Activated T-cell treated with anti-CD3 and anti-CD28 coated beads, Interleukin-2, amount 50 U/mL, for 4 hours (primary cell): Measurements from ENCODE around the gene CSRP1. TPM values are rescaled to one million over a fixed set of nuclear protein-coding genes. Genes with fewer than 3 reads are reported as not detected.

Experiments
- ATAC-seq, 2 donors: fragments of 200-7000 bp; cut with Tn5 transposase; one replicate each; pipeline ENCODE4 v1.10.0; 2021
- DNase-seq: peaks from one replicate; pipeline ENCODE4 v3.0.0-alpha.2; 2020
- H3K27me3 Mint-ChIP-seq: one replicate; pipeline ENCODE4 v1.8.0; 2021; ENCODE audit warnings: low read depth, mixed read lengths
- H3K36me3 Mint-ChIP-seq: one replicate; pipeline ENCODE4 v1.8.0; 2022; ENCODE audit warnings: mixed read lengths; ENCODE audit not compliant: insufficient read depth
- H3K4me1 Mint-ChIP-seq: one replicate; pipeline ENCODE4 v1.8.0; 2021; ENCODE audit warnings: low read depth, mixed read lengths
- H3K4me3 Mint-ChIP-seq: one replicate; pipeline ENCODE4 v1.8.0; 2021; ENCODE audit warnings: mild to moderate bottlenecking, moderate library complexity, mixed read lengths
- H3K9me3 Mint-ChIP-seq: one replicate; pipeline ENCODE4 v1.8.0; 2021; ENCODE audit warnings: mixed read lengths
- total RNA-seq, 3 donors: library from RNA; stranded (reverse); gene quantifications; one replicate each; pipeline ENCODE4 v1.2.1, GENCODE V29; 2021

CSRP1 gene
- total RNA-seq, 3 donors from 2014 or later, result 51.5 to 54.3 (median 52.4) TPM

GRCh38 chr1:201459052-201459451 is 47.9 kb downstream of the CSRP1 start:
- H3K4me1 Mint-ChIP-seq, result peaks cover 4% of the 10 kb centered on the region
- H3K4me3 Mint-ChIP-seq, result no peak overlapping the region
- no peaks in the 10 kb centered on the region for H3K36me3 Mint-ChIP-seq
- H3K27me3 Mint-ChIP-seq, result peaks cover 3% of the 10 kb centered on the region
- ATAC-seq (no peak), DNase-seq (no peak)
- H3K9me3 Mint-ChIP-seq, result no peaks in the 10 kb centered on the region

DNA sequence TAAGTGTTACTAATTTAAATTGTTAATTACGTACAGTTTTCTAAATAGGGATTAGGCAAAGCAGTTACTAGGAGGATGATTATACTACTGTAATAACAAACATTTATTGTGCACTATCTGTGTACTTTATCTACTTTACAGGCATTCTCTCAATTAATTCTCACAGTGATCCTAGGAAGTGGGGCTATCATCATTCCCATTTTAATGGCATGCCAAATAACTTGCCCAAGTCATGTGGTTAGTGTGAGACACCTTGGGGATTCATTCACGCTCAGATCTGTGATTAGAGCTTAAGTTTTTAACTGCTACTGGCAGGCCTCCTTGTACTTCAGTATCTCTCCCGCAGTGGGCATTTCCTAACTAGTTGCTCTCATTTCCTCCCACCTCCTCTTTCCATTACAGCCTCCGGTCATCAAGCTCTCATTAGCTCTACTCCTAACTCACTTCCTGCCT is 49.4 kb downstream of the CSRP1 start:
- DNase-seq, result no peak
- H3K27me3 Mint-ChIP-seq, result peaks cover 3% of the 10 kb centered on the region
- H3K36me3 Mint-ChIP-seq, result no peaks in the 10 kb centered on the region
- no peak for ATAC-seq
- H3K4me1 Mint-ChIP-seq, result peaks cover 6% of the 10 kb centered on the region
- H3K4me3 Mint-ChIP-seq, result no peak overlapping the region
- H3K9me3 Mint-ChIP-seq, result no peaks in the 10 kb centered on the region

DNA sequence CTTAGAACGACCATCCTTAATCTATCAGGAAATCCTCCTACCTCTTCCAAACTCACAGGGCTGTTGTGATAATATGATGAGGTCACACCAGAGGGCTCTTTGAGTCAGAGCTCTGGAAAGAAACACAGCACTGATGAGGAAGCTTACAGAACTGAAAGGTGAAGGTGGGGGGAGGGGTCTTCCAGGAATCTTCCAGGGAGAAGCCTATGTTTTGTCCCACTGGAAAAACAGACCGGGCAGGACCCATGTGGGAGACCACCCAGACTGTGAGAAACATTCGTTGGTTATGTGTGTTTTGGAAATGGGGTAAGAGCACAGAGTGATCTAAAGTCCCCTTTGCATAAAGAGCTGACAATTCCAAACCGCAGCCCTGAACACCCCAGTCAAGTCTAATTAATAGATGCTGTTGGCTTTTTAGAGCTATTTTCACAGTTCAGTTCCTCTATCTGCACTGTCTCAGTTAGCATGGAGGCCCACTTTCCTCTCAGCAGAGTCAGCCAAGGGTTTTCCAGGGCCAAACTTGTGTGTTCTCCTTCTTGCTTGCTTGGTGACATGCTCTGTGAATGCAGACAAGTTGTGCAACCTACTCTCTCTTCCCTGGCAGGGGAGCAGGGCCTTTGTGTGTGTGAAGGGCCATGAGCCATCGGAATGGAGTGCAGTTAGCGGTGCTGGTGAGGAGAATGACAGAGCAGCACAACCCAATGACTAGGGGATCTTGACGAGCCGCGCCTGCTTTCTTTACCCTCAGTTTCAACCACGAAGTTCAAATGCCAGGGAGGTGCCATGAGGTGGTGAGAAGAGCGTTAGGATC is 50.2 kb downstream of the CSRP1 start:
- no peak overlapping the region for H3K4me3 Mint-ChIP-seq
- peaks cover 6% of the 10 kb centered on the region for H3K4me1 Mint-ChIP-seq
- DNase-seq (no peak), ATAC-seq (no peak)
- H3K9me3 Mint-ChIP-seq, result no peaks in the 10 kb centered on the region
- H3K36me3 Mint-ChIP-seq, result no peaks in the 10 kb centered on the region
- H3K27me3 Mint-ChIP-seq, result peaks cover 9% of the 10 kb centered on the region

DNA sequence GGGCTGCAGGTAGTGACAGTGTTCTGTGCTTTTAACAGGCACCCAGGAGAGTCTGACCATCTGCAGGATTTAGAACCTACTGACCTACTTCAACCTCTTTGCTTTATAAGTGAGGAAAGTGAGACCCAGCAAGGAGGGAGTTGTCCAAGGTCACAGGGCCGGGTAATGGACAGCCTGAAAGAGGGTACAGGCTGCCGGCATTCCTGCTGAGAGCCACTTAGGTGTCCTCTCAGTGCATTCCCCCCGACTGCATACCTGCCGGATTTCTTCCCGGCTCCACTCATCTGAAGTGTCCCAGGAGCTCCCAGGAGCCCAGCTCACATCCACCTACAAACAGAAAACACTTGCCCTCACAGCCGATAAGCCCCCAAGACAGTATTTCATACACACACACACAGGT is 51.8 kb downstream of the CSRP1 start:
- DNase-seq, result no peak
- Mint-ChIP-seq H3K27me3 (peaks cover 12% of the 10 kb centered on the region), H3K36me3 (no peaks in the 10 kb centered on the region), H3K4me1 (peaks cover 6% of the 10 kb centered on the region), H3K4me3 (no peak overlapping the region), H3K9me3 (no peaks in the 10 kb centered on the region)
- ATAC-seq, result no peak

DNA sequence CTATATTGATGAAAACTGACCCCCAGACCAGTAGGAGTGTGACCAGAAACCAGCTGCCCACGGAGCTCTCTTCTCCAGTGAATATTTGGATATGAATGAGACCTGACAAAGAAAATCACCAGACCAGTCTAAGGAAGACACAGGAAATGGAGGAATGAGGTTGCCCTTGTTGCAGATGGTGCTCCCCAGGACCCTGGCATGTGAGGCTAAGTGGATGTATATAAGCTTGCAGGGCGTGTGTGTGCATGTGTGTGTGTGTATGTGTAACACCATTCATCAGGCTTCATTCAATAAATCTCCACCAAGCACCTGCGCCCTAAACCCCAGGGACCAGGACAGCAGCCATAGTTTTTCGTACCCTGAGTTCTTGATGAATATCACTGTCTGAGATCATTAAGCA is 52.3 kb downstream of the CSRP1 start:
- H3K9me3 Mint-ChIP-seq, result no peaks in the 10 kb centered on the region
- no peak overlapping the region for H3K4me3 Mint-ChIP-seq
- no peaks in the 10 kb centered on the region for H3K36me3 Mint-ChIP-seq
- peaks cover 14% of the 10 kb centered on the region for H3K27me3 Mint-ChIP-seq
- DNase-seq (no peak), ATAC-seq (no peak)
- peaks cover 6% of the 10 kb centered on the region for H3K4me1 Mint-ChIP-seq

DNA sequence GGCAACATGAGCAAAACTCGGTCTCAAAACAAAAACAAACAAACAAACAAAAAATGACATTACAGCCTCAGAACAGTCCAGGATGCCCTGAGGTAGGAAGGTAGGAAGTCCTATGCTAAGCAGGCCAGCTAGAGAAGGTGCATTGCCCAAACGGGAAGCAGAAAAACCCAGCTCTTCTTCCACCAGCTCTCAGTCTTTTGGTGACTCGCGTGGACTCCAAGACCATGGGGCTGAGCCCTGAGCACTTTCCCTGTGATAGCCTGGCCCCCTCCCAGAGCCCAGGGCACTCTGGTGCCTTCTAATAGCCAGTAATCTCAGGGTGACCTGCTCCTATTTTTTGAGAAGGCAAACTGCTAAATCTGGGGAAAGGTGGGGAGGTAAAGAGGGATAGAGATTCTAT is 54.1 kb downstream of the CSRP1 start:
- H3K4me1 Mint-ChIP-seq, result peaks cover 8% of the 10 kb centered on the region
- no peaks in the 10 kb centered on the region for H3K36me3 Mint-ChIP-seq
- H3K4me3 Mint-ChIP-seq, result no peak overlapping the region
- ATAC-seq (no peak), DNase-seq (no peak)
- peaks cover 14% of the 10 kb centered on the region for H3K27me3 Mint-ChIP-seq
- no peaks in the 10 kb centered on the region for H3K9me3 Mint-ChIP-seq

GRCh38 chr1:201450721-201451291 is 56.1 kb downstream of the CSRP1 start:
- Mint-ChIP-seq H3K9me3 (no peaks in the 10 kb centered on the region), H3K4me3 (no peak overlapping the region), H3K4me1 (peaks cover 8% of the 10 kb centered on the region), H3K36me3 (no peaks in the 10 kb centered on the region), H3K27me3 (peaks cover 14% of the 10 kb centered on the region)
- DNase-seq (no peak), ATAC-seq (no peak)

GRCh38 chr1:201448990-201449389 is 57.9 kb downstream of the CSRP1 start:
- Mint-ChIP-seq H3K4me1 (peaks cover 3% of the 10 kb centered on the region), H3K27me3 (peaks cover 12% of the 10 kb centered on the region), H3K4me3 (no peak overlapping the region), H3K36me3 (no peaks in the 10 kb centered on the region), H3K9me3 (no peaks in the 10 kb centered on the region)
- DNase-seq (no peak), ATAC-seq (no peak)

- peaks cover 1% of the 10 kb centered on the region for H3K4me1 Mint-ChIP-seq
- H3K27me3 Mint-ChIP-seq, result peaks cover 14% of the 10 kb centered on the region
- ATAC-seq (peak; percentile 94), DNase-seq (peak; percentile 44)
- H3K9me3 Mint-ChIP-seq, result no peaks in the 10 kb centered on the region
- H3K4me3 Mint-ChIP-seq, result no peak overlapping the region
- no peaks in the 10 kb centered on the region for H3K36me3 Mint-ChIP-seq
These were observed 58.7 kb downstream of the CSRP1 start for GRCh38 chr1:201447903-201448871.

- Mint-ChIP-seq H3K36me3 (no peaks in the 10 kb centered on the region), H3K4me3 (no peak overlapping the region), H3K4me1 (peaks cover 1% of the 10 kb centered on the region), H3K27me3 (peaks cover 8% of the 10 kb centered on the region), H3K9me3 (no peaks in the 10 kb centered on the region)
- no peak for ATAC-seq
- DNase-seq, result no peak
These were observed 61.6 kb downstream of the CSRP1 start for GRCh38 chr1:201445310-201445709.

- Mint-ChIP-seq H3K9me3 (no peaks in the 10 kb centered on the region), H3K27me3 (peaks cover 6% of the 10 kb centered on the region), H3K36me3 (no peaks in the 10 kb centered on the region), H3K4me1 (peaks cover 1% of the 10 kb centered on the region), H3K4me3 (no peak overlapping the region)
- no peak for ATAC-seq
- no peak for DNase-seq
These were observed 62.1 kb downstream of the CSRP1 start for GRCh38 chr1:201444792-201445191.

DNA sequence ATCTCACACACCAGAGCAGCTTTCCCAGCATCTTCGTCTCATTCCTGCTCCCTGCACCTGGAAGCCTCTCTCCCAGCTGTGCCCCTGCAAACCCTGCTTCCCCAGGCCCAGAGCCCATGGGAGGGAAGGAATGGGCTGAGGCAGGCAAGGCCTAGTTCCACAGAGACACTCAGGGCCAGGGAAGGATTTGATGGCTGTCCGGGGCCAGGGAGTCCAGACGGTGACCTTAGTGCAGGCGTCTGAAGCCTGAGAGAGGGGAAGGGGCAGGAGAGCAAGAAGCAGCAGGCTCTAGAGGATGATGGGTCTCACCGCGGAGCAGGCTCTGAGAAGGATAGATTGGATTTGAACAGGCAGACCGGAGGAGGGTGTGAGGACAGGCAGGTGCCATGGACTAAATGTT is 63.2 kb downstream of the CSRP1 start:
- no peak for DNase-seq
- ATAC-seq, result no peak
- Mint-ChIP-seq H3K4me1 (peaks cover 1% of the 10 kb centered on the region), H3K9me3 (no peaks in the 10 kb centered on the region), H3K36me3 (no peaks in the 10 kb centered on the region), H3K4me3 (no peak overlapping the region), H3K27me3 (peaks cover 6% of the 10 kb centered on the region)

DNA sequence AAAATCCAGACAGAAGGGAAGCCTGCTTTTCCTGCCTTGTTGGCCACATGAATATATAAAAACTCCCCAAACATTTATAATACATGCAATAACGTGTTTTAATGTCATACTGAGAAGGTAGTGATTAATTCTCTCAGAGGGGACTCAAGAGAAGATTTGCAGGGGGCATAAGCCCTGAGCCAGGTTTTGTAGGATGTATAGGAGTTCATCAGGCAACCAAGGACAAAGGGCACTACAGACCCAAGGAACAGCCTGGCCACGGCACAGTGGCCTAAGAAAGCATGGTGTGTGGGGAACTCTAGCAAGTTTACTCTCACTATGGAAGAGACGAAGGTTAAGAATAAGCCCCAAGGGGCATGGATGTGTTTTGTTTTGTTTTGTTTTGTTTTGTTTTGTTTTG is 70.0 kb downstream of the CSRP1 start:
- Mint-ChIP-seq H3K36me3 (no peaks in the 10 kb centered on the region), H3K27me3 (peaks cover 9% of the 10 kb centered on the region), H3K4me3 (no peak overlapping the region), H3K9me3 (no peaks in the 10 kb centered on the region), H3K4me1 (peaks cover 5% of the 10 kb centered on the region)
- DNase-seq (no peak), ATAC-seq (no peak)

DNA sequence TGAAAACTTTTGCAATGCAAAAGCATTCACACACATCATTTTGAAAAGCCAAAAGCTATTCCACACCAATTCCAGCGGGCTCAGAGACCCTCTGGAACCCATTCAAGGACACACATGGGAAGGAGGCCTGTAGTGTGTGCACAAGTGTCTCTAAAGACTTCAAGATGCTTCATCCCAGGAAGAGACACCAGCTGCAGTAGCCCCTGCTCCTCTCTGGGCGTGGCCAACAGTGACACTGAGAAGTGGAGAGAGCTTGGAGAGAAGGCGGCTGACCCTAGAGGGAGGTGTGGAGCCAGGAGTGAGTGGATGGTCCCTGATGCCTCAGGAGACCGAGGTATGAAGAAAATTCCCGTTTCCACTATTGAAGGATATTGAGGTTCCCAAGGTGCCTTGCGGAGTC is 70.5 kb downstream of the CSRP1 start:
- no peak for DNase-seq
- Mint-ChIP-seq H3K36me3 (no peaks in the 10 kb centered on the region), H3K9me3 (no peaks in the 10 kb centered on the region), H3K27me3 (peaks cover 9% of the 10 kb centered on the region), H3K4me1 (peaks cover 5% of the 10 kb centered on the region), H3K4me3 (no peak overlapping the region)
- ATAC-seq, result no peak
